D721Med (cell line): ENCODE measurements around the gene NUDT14.

Experiments used
- DNase-seq: peaks from one replicate; pipeline ENCODE4 v3.0.0; 2011; ENCODE audit warnings: low spot score; ENCODE audit not compliant: insufficient read length
- FAIRE-seq: peaks from 2 replicates; lab custom pipeline; 2011; peaks lifted over from hg19 to GRCh38; lab: Jason Lieb, UNC
- TF ChIP-seq, protein P1 (sequence below): IDR thresholded peaks from 2 replicates; pipeline ENCODE4 v1.5.1; 2012; ENCODE audit warnings: mild to moderate bottlenecking, control low read depth; ENCODE audit not compliant: insufficient read depth; ENCODE audit errors: missing control alignments

Gene NUDT14

GRCh38 chr14:105198588-105198987 is 17.5 kb upstream of the NUDT14 start:
- no peak for DNase-seq
- TF ChIP-seq, protein P1, sequence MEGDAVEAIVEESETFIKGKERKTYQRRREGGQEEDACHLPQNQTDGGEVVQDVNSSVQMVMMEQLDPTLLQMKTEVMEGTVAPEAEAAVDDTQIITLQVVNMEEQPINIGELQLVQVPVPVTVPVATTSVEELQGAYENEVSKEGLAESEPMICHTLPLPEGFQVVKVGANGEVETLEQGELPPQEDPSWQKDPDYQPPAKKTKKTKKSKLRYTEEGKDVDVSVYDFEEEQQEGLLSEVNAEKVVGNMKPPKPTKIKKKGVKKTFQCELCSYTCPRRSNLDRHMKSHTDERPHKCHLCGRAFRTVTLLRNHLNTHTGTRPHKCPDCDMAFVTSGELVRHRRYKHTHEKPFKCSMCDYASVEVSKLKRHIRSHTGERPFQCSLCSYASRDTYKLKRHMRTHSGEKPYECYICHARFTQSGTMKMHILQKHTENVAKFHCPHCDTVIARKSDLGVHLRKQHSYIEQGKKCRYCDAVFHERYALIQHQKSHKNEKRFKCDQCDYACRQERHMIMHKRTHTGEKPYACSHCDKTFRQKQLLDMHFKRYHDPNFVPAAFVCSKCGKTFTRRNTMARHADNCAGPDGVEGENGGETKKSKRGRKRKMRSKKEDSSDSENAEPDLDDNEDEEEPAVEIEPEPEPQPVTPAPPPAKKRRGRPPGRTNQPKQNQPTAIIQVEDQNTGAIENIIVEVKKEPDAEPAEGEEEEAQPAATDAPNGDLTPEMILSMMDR = no peak
- FAIRE-seq = no peak

DNA sequence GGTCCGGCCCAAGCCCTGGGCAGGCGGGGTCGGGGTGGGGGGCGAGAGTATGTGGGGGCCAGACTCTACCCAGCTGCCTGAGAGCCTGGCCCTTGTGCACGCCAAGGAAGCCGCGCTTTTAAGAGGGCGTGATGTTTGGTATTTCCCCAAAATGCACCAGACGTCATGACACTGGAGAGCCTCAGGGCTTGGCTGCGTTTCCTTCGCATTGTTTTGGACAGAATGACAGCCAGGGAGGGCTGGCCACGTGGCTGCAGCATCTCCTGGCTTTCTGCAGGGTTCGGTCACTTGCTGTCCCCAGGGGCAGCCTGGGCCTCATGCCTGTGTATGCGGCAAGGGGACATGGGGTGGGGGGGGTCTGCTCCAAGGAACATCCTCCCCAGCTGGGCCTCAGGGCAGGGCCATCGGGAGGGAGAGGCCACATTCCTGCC is 16.1 kb upstream of the NUDT14 start:
- DNase-seq = no peak
- FAIRE-seq = no peak

DNA sequence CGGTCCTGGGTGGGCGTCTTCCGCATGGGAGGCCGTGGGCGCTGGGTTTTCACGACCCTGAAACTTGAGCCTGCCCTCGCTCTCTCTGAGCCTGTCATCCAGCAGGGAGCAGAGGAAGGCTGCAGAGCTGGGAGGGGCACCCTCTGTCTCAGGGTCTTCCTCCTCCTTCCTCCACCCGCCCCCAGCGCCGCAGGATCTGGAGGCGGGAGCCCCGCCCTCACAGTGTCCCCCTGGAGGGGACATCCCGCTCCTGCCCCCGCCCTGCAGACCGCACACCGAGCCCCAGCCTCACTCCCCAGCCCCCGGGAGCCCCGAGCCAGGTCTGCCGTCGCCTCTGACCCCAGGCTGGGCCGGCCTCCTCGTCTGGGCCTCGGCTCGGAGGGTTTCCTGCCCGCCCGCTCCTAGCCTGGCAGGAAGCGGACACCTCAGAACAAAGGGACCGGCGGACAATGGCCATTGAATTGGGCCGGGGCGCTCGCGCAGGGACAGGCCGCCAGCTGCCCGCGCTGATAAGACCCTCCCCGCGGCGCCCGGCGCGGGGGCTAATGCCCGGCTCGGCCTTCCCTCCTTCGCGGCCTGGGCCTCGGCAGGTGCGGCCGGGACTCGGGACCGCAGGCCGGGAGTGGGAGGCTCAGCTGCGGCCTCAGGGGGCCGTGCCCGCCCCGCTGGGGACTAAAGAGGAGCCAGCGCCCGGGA is 15.3 kb upstream of the NUDT14 start:
- TF ChIP-seq, protein P1 = no peak
- FAIRE-seq (no peak), DNase-seq (no peak)

More for the DNA sequence above, 16.1 kb upstream of the NUDT14 start:
- TF ChIP-seq, protein P1 = no peak

- TF ChIP-seq, protein P1 = no peak
- FAIRE-seq (no peak), DNase-seq (no peak)
These were observed 14.6 kb upstream of the NUDT14 start for GRCh38 chr14:105195522-105196264.

GRCh38 chr14:105195051-105195450 is 13.9 kb upstream of the NUDT14 start:
- no peak for DNase-seq
- FAIRE-seq = no peak
- TF ChIP-seq, protein P1 = no peak

GRCh38 chr14:105193916-105194782 is 13.0 kb upstream of the NUDT14 start:
- DNase-seq = no peak
- TF ChIP-seq, protein P1 = no peak
- FAIRE-seq = no peak
